Lower leg skin (tissue), 4 donors: ENCODE data around the gene CD276. TPM values are rescaled to one million over a fixed set of nuclear protein-coding genes. Genes with fewer than 3 reads are reported as not detected.

Experiments
- DNase-seq, 2 donors: peaks; one replicate each; pipeline ENCODE4 v3.0.0-alpha.2; 2019; ENCODE audit warnings: low spot score in 2 of 2
- H3K4me3 ChIP-seq: fragments of 200-600 bp; sonication (generic); 2 replicates; pipeline ENCODE4 v1.5.1; 2017; ENCODE audit warnings: mild to moderate bottlenecking, low read depth; ENCODE audit not compliant: poor library complexity, severe bottlenecking
- POLR2A ChIP-seq, 2 donors: fragments of 450-650 bp; IDR thresholded peaks; one replicate each; pipeline ENCODE4 v1.6.1; 2016 to 2017; ENCODE audit warnings: antibody characterized with exemption in 2 of 2, mild to moderate bottlenecking in 1 of 2, moderate library complexity in 1 of 2
- WGBS, 2 donors: methylation state at CpG; one replicate each; pipeline ENCODE4 v1.1.5; 2018; 5-methylcytosine and 5-hydroxymethylcytosine counted together
- intact Hi-C: fragments of 100-400 bp; cut with DNase I; formaldehyde crosslinking; loops from one replicate; pipeline ENCODE4 v1.15.0; 2023; ENCODE audit warnings: low total_unique reads
- total RNA-seq, 4 donors: library from RNA; depleted of rRNA; stranded (reverse); fragments of >200 nt; gene quantifications; one replicate each; pipeline ENCODE4 v1.1.0, GENCODE V29; 2016
- TF ChIP-seq, protein P1 (sequence below), 3 donors: fragments of 450-650 bp; IDR thresholded peaks; one replicate each; pipeline ENCODE4 v1.5.1; 2016; ENCODE audit warnings: antibody characterized with exemption in 3 of 3, mild to moderate bottlenecking in 3 of 3, moderate library complexity in 2 of 3

CD276 gene
- total RNA-seq, 4 donors from 2014 or later: 33.4 to 49.9 (median 45.4) TPM

- H3K4me3 ChIP-seq: no peak overlapping the region
- TF ChIP-seq, protein P1, sequence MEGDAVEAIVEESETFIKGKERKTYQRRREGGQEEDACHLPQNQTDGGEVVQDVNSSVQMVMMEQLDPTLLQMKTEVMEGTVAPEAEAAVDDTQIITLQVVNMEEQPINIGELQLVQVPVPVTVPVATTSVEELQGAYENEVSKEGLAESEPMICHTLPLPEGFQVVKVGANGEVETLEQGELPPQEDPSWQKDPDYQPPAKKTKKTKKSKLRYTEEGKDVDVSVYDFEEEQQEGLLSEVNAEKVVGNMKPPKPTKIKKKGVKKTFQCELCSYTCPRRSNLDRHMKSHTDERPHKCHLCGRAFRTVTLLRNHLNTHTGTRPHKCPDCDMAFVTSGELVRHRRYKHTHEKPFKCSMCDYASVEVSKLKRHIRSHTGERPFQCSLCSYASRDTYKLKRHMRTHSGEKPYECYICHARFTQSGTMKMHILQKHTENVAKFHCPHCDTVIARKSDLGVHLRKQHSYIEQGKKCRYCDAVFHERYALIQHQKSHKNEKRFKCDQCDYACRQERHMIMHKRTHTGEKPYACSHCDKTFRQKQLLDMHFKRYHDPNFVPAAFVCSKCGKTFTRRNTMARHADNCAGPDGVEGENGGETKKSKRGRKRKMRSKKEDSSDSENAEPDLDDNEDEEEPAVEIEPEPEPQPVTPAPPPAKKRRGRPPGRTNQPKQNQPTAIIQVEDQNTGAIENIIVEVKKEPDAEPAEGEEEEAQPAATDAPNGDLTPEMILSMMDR (IDR thresholded peaks at IDR 0.05): no peak
- TF ChIP-seq POLR2A (IDR thresholded peaks at IDR 0.05): no peak
- intact Hi-C loops: no loop called here
- DNase-seq: no peak
- 67 to 82% methylated on average over 3 of the region's 3 CpGs for WGBS, 2 donors
These were observed 79.7 kb downstream of the CD276 start for GRCh38 chr15:73763931-73764330.

Other genes with a start within 250 kb of the CD276 start
- gene REC114, start 241.2 kb upstream of the CD276 start, total RNA-seq: not detected
- 100 to 1,000 TPM; 124 to 181 (median 150) TPM for gene NPTN, start 51.0 kb upstream of the CD276 start, total RNA-seq
- 10 to 100 TPM; 30.9 to 50.7 (median 34.8) TPM for gene INSYN1, start 69.0 kb downstream of the CD276 start, total RNA-seq
- not detected for gene TBC1D21, start 189.2 kb downstream of the CD276 start, total RNA-seq
- 1 to 10 TPM; 4.6 to 8.2 (median 6.6) TPM for gene LOXL1, start 242.1 kb downstream of the CD276 start, total RNA-seq